ENCODE results near the gene ADAMTS15.
A peak's percentile ranks its signal among the peaks of the same experiment; 100 is the strongest.

The ADAMTS15 gene

GRCh38 chr11:130420478-130421198, 27.8 kb upstream of the ADAMTS15 start:
- no peak for DNase-seq

- no peak for DNase-seq
These were observed 27.3 kb upstream of the ADAMTS15 start for GRCh38 chr11:130421199-130421585.

- no peak for DNase-seq
These were observed 26.7 kb upstream of the ADAMTS15 start for GRCh38 chr11:130421697-130422096.

- DNase-seq: no peak
These were observed 26.0 kb upstream of the ADAMTS15 start for GRCh38 chr11:130422251-130422995.

- DNase-seq: no peak
These were observed 24.8 kb upstream of the ADAMTS15 start for GRCh38 chr11:130423541-130424142.

- no peak for DNase-seq
These were observed 23.8 kb upstream of the ADAMTS15 start for GRCh38 chr11:130424613-130425140.

- no peak for DNase-seq
These were observed 23.3 kb upstream of the ADAMTS15 start for GRCh38 chr11:130425156-130425555.

GRCh38 chr11:130426223-130426836, 22.1 kb upstream of the ADAMTS15 start:
- no peak for DNase-seq

- no peak for DNase-seq
These were observed 21.6 kb upstream of the ADAMTS15 start for GRCh38 chr11:130426837-130427341.

- DNase-seq: no peak
These were observed 20.7 kb upstream of the ADAMTS15 start for GRCh38 chr11:130427581-130428315.

- DNase-seq: no peak
These were observed 19.9 kb upstream of the ADAMTS15 start, which contains the start of gene ADAMTS8 for GRCh38 chr11:130428316-130429119. Gene ADAMTS8, minus strand, starts transcription at chr11:130428609. Its CDS starts 323 bp downstream, at chr11:130428286.

GRCh38 chr11:130429120-130429681, 19.2 kb upstream of the ADAMTS15 start:
- DNase-seq: no peak

GRCh38 chr11:130429983-130430382, 18.5 kb upstream of the ADAMTS15 start:
- DNase-seq: no peak

- DNase-seq: peak; percentile 76 to 82
These were observed 17.1 kb upstream of the ADAMTS15 start for GRCh38 chr11:130431331-130431773.

GRCh38 chr11:130431801-130432200, 16.6 kb upstream of the ADAMTS15 start:
- DNase-seq: no peak

- no peak for DNase-seq
These were observed 15.1 kb upstream of the ADAMTS15 start for GRCh38 chr11:130433357-130433756.

GRCh38 chr11:130434521-130435223, 13.8 kb upstream of the ADAMTS15 start:
- DNase-seq: peak; percentile 67 to 72

- no peak for DNase-seq
These were observed 12.8 kb upstream of the ADAMTS15 start for GRCh38 chr11:130435671-130436070.

- no peak for DNase-seq
These were observed 12.3 kb upstream of the ADAMTS15 start for GRCh38 chr11:130436171-130436570.

- DNase-seq: no peak
These were observed 10.6 kb upstream of the ADAMTS15 start for GRCh38 chr11:130437848-130438247.

Data from activated CD4-positive, alpha-beta T cell treated with anti-CD3 and anti-CD28 coated beads, Interleukin-2, amount 50 U/mL, for 48 hours (primary cell).